GM12872 (cell line): ENCODE data around the gene FCHO2.

Source experiments
- CTCF ChIP-seq: IDR thresholded peaks from 3 replicates; pipeline ENCODE4 v1.5.1; 2011; ENCODE audit warnings: low read depth, mild to moderate bottlenecking, low read length, moderate library complexity; ENCODE audit not compliant: insufficient read depth

Gene FCHO2

GRCh38 chr5:73093943-73094342 lies 138.1 kb downstream of the FCHO2 start:
- TF ChIP-seq CTCF, result no peak

- TF ChIP-seq CTCF, result no peak
Measured at GRCh38 chr5:73094415-73094814, 138.6 kb downstream of the FCHO2 start.

- no peak for TF ChIP-seq CTCF
Measured at GRCh38 chr5:73095564-73096238, 139.9 kb downstream of the FCHO2 start.

- TF ChIP-seq CTCF, result no peak
Measured at GRCh38 chr5:73096239-73096575, 140.4 kb downstream of the FCHO2 start.

- no peak for TF ChIP-seq CTCF
Measured at GRCh38 chr5:73097740-73098139, 141.9 kb downstream of the FCHO2 start.

GRCh38 chr5:73100109-73100508 lies 144.3 kb downstream of the FCHO2 start:
- TF ChIP-seq CTCF, result no peak

GRCh38 chr5:73103870-73104299 lies 148.0 kb downstream of the FCHO2 start:
- TF ChIP-seq CTCF, result no peak
